Measurements from ENCODE around the gene ADNP2.

- TF ChIP-seq CTCF (conservative IDR thresholded peaks at IDR 0.05): no peak
- TF ChIP-seq EZH2 (IDR thresholded peaks at IDR 0.05; ENCODE audit: low read depth): no peak
Measured at GRCh38 chr18:80112624-80113248, 3.7 kb downstream of the ADNP2 start.
